PC-9 (cell line): ENCODE measurements around the gene CLDN11. TPM values are rescaled to one million over a fixed set of nuclear protein-coding genes. Genes with fewer than 3 reads are reported as not detected.

Experiments
- BruUV-seq: library from RNA; stranded (reverse); fragments of 400-500 nt; replicated peaks from 2 replicates; lab custom pipeline; 2021; lab: Mats Ljungman, UMichigan
- CTCF ChIA-PET: fragments of 300-600 bp; sonication (Branson Sonifier 250); formaldehyde crosslinking; loops from one replicate; lab custom pipeline; 2022; ENCODE audit warnings: antibody characterized with exemption; lab: Charles Lee
- POLR2A ChIA-PET: fragments of 300-600 bp; sonication (Branson Sonifier 250); formaldehyde crosslinking; loops from one replicate; lab custom pipeline; 2022; ENCODE audit warnings: antibody characterized with exemption; ENCODE audit not compliant: unreplicated experiment; lab: Charles Lee
- DNase-seq, 2 experiments: peaks; one replicate each; pipeline versions ENCODE4 v3.0.0 to v3.0.0-alpha.2; 2015 to 2022; ENCODE audit warnings: mixed read lengths in 1 of 2
- H2AFZ ChIP-seq: fragments of 200-600 bp; sonication (generic); 2 replicates; pipeline ENCODE4 v1.8.1; 2017; ENCODE audit warnings: antibody characterized with exemption
- H3F3A ChIP-seq: fragments of 200-600 bp; sonication (generic); 2 replicates; pipeline ENCODE4 v1.8.1; 2017; ENCODE audit warnings: antibody characterized with exemption, mild to moderate bottlenecking, low read depth; ENCODE audit not compliant: insufficient read depth
- H3K27ac ChIP-seq: fragments of 200-600 bp; sonication (generic); 2 replicates; pipeline ENCODE4 v1.6.1; 2016; ENCODE audit warnings: mixed run types
- H3K27me3 ChIP-seq: fragments of 200-600 bp; sonication (generic); 2 replicates; pipeline ENCODE4 v1.6.1; 2016; ENCODE audit warnings: low read depth, mixed run types; ENCODE audit not compliant: insufficient read depth
- H3K36me3 ChIP-seq: fragments of 200-600 bp; sonication (generic); 2 replicates; pipeline ENCODE4 v1.6.1; 2016; ENCODE audit warnings: low read depth, mixed run types
- H3K4me1 ChIP-seq: fragments of 200-600 bp; sonication (generic); replicated peaks from 2 replicates; pipeline ENCODE4 v1.6.1; 2016; ENCODE audit warnings: mixed run types; ENCODE audit not compliant: insufficient read depth
- H3K4me2 ChIP-seq: fragments of 200-600 bp; sonication (generic); 2 replicates; pipeline ENCODE4 v1.6.1; 2017; ENCODE audit warnings: mixed run types
- H3K4me3 ChIP-seq: fragments of 200-600 bp; sonication (generic); 2 replicates; pipeline ENCODE4 v1.6.1; 2016; ENCODE audit warnings: mixed run types
- H3K79me2 ChIP-seq: fragments of 200-600 bp; sonication (generic); 2 replicates; pipeline ENCODE4 v1.6.1; 2017; ENCODE audit warnings: low read depth, mixed run types
- H3K9me2 ChIP-seq: fragments of 200-600 bp; sonication (generic); 2 replicates; pipeline ENCODE4 v1.8.1; 2017; ENCODE audit warnings: mild to moderate bottlenecking; ENCODE audit not compliant: insufficient read depth
- H3K9me3 ChIP-seq: fragments of 200-600 bp; sonication (generic); 2 replicates; pipeline ENCODE4 v1.8.1; 2016; ENCODE audit warnings: low read depth; ENCODE audit not compliant: insufficient read depth
- H4K20me1 ChIP-seq: fragments of 200-600 bp; sonication (generic); 2 replicates; pipeline ENCODE4 v1.8.1; 2017; ENCODE audit not compliant: insufficient read depth
- EZH2 ChIP-seq: fragments of 200-600 bp; sonication (generic); IDR thresholded peaks from 2 replicates; pipeline ENCODE4 v1.8.0; 2017; ENCODE audit warnings: antibody characterized with exemption, low read depth
- intact Hi-C: fragments of 100-400 bp; cut with micrococcal nuclease; formaldehyde crosslinking; loops from one replicate; pipeline ENCODE4 v1.10.0; 2022; ENCODE audit not compliant: unreplicated experiment
- total RNA-seq: library from RNA; stranded (reverse); gene quantifications from 2 replicates; pipeline ENCODE4 v1.2.3, GENCODE V29; 2021
- TF ChIP-seq, protein P1 (sequence below): fragments of 200-600 bp; sonication (generic); conservative IDR thresholded peaks from 2 replicates; pipeline ENCODE4 v1.6.1; 2017; ENCODE audit warnings: mixed run types, antibody characterized with exemption, mild to moderate bottlenecking, moderate library complexity

CLDN11 gene
- total RNA-seq, 1 experiment from 2014 or later, result 1.4 TPM

DNA sequence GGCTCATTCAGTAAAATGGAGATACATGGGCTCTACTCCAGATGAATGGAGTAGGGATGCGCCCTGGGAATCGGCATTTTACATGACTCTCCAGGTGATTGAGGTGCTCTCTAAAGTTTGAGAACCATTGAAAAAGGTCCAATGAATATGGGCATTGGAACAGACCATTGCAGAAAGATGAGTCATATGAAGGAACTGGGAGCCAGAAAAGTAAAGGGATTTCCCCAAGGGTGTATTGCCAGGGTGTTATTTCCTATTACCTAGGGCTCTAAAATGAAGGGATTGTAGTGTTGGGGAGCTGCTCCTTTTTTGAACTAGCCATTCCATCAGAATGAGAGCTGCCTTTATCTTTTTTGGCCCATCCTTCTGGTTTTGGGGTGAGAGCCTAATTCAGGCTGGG, 21.7 kb downstream of the CLDN11 start:
- TF ChIP-seq, protein P1, sequence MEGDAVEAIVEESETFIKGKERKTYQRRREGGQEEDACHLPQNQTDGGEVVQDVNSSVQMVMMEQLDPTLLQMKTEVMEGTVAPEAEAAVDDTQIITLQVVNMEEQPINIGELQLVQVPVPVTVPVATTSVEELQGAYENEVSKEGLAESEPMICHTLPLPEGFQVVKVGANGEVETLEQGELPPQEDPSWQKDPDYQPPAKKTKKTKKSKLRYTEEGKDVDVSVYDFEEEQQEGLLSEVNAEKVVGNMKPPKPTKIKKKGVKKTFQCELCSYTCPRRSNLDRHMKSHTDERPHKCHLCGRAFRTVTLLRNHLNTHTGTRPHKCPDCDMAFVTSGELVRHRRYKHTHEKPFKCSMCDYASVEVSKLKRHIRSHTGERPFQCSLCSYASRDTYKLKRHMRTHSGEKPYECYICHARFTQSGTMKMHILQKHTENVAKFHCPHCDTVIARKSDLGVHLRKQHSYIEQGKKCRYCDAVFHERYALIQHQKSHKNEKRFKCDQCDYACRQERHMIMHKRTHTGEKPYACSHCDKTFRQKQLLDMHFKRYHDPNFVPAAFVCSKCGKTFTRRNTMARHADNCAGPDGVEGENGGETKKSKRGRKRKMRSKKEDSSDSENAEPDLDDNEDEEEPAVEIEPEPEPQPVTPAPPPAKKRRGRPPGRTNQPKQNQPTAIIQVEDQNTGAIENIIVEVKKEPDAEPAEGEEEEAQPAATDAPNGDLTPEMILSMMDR, result no peak
- TF ChIP-seq EZH2, result no peak
- intact Hi-C loops, result no loop called here
- Histone ChIP-seq H2AFZ (no peak overlapping the region), H3K27me3 (no peaks in the 10 kb centered on the region), H3F3A (no peaks in the 10 kb centered on the region), H3K9me3 (no peaks in the 10 kb centered on the region), H3K4me3 (no peak overlapping the region), H4K20me1 (no peaks in the 10 kb centered on the region), H3K27ac (no peak overlapping the region), H3K79me2 (no peaks in the 10 kb centered on the region), H3K36me3 (no peaks in the 10 kb centered on the region), H3K4me1 (no peaks in the 10 kb centered on the region), H3K4me2 (no peak overlapping the region), H3K9me2 (no peaks in the 10 kb centered on the region; the same call in 1 of the 2 replicates)
- ChIA-PET POLR2A (no interaction called here), CTCF (interaction anchor here (0.9 kb wide), 1 partner anchor 26 kb away, joined by 3 read pairs; no protein-coding TSS in a partner anchor)
- DNase-seq, result no peak
- BruUV-seq, result no TSS peak

DNA sequence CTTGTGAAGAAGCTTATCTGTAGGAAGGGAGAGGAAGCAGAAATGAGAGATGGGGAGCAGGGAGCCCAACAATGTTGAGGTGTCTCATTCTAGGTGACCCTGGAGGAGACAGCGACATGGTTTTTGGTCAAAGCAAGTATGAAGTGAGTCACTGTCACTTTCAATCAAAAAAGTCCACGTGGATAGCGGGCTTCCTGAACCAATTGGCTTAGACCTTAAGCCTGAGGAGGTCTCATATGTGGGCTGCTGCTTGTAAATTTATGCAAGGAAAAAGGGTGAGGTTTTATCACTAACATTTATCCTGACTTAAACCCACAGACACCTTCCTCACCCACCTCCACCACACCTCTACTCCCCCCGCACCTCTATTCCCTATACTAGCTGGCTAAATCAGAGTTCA, 22.7 kb downstream of the CLDN11 start:
- CTCF ChIA-PET, result no interaction called here
- no peaks in the 10 kb centered on the region; the same call in 1 of the 2 replicates for H3K9me2 ChIP-seq
- no peak overlapping the region for H2AFZ ChIP-seq
- no peak overlapping the region for H3K27ac ChIP-seq
- intact Hi-C loops, result no loop called here
- no peak overlapping the region for H3K4me3 ChIP-seq
- no peaks in the 10 kb centered on the region for H3K9me3 ChIP-seq
- no peaks in the 10 kb centered on the region for H3F3A ChIP-seq
- no TSS peak for BruUV-seq
- H4K20me1 ChIP-seq, result no peaks in the 10 kb centered on the region
- no peak for DNase-seq
- H3K79me2 ChIP-seq, result no peaks in the 10 kb centered on the region
- no peaks in the 10 kb centered on the region for H3K27me3 ChIP-seq
- TF ChIP-seq, protein P1, result no peak
- no peak for TF ChIP-seq EZH2
- H3K36me3 ChIP-seq, result no peaks in the 10 kb centered on the region
- POLR2A ChIA-PET, result no interaction called here
- no peaks in the 10 kb centered on the region for H3K4me1 ChIP-seq
- no peak overlapping the region for H3K4me2 ChIP-seq

DNA sequence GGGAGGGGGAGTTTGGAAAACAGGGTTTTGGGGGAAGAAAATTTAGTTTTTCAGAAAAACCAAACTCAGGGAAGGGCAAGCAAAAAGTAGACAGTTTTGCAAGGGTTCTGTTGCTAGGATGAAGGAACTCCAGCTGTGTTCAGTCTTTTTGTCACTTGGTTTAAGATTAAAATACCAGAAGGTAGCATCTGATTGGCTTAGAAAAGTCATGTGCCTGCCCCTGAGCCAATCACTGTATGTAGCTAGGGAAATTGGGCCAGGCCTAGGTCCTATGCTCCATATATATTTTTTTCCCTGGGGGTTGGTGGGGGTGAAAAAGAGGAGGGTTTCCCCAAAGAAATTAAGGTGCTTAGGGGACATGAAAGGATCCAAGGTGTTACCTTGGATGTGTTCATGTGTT, 24.3 kb downstream of the CLDN11 start:
- Histone ChIP-seq H3K9me2 (no peaks in the 10 kb centered on the region; the same call in 1 of the 2 replicates), H3K4me2 (no peak overlapping the region), H3K79me2 (no peaks in the 10 kb centered on the region), H3F3A (no peaks in the 10 kb centered on the region), H3K4me1 (no peaks in the 10 kb centered on the region), H3K27me3 (no peaks in the 10 kb centered on the region), H3K27ac (no peak overlapping the region), H3K9me3 (no peaks in the 10 kb centered on the region), H4K20me1 (no peaks in the 10 kb centered on the region), H3K36me3 (no peaks in the 10 kb centered on the region), H3K4me3 (no peak overlapping the region), H2AFZ (no peak overlapping the region)
- no peak for DNase-seq
- intact Hi-C loops, result no loop called here
- ChIA-PET CTCF (no interaction called here), POLR2A (no interaction called here)
- TF ChIP-seq, protein P1, result no peak
- BruUV-seq, result no TSS peak
